ENCODE data around the gene DEPDC1B.
"Not testable (repeated sequence)": the region's sequence is repeated elsewhere in the genome, so short reads cannot be mapped to it uniquely, and the experiment has no call there.

The DEPDC1B gene

DNA sequence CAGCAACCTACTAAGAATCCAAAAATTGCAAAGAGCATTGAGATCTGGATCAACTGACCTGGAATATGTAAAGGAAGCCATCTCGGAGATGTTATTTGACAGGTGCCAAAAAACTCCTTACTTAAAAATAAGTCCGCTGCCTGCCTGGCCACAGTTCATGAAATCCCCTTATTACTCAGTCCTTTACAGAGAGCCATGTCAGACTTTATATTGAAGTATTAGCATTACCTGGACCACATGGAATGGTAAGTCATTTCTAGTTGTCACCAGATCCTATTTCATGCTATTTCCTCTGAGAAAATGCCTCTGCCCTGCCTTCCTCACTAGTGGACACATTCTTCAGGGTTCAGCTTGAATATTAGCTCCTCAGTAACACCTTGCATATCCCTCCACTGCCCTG lies 115.7 kb downstream of the DEPDC1B start:
- TF ChIP-seq, protein P1, sequence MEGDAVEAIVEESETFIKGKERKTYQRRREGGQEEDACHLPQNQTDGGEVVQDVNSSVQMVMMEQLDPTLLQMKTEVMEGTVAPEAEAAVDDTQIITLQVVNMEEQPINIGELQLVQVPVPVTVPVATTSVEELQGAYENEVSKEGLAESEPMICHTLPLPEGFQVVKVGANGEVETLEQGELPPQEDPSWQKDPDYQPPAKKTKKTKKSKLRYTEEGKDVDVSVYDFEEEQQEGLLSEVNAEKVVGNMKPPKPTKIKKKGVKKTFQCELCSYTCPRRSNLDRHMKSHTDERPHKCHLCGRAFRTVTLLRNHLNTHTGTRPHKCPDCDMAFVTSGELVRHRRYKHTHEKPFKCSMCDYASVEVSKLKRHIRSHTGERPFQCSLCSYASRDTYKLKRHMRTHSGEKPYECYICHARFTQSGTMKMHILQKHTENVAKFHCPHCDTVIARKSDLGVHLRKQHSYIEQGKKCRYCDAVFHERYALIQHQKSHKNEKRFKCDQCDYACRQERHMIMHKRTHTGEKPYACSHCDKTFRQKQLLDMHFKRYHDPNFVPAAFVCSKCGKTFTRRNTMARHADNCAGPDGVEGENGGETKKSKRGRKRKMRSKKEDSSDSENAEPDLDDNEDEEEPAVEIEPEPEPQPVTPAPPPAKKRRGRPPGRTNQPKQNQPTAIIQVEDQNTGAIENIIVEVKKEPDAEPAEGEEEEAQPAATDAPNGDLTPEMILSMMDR (IDR thresholded peaks at IDR 0.05; ENCODE audit: borderline replicate concordance, insufficient read depth, low read depth, low read length), result no peak
- no peak overlapping the region for H3K4me3 ChIP-seq (ENCODE audit: low read depth, low read length)

DNA sequence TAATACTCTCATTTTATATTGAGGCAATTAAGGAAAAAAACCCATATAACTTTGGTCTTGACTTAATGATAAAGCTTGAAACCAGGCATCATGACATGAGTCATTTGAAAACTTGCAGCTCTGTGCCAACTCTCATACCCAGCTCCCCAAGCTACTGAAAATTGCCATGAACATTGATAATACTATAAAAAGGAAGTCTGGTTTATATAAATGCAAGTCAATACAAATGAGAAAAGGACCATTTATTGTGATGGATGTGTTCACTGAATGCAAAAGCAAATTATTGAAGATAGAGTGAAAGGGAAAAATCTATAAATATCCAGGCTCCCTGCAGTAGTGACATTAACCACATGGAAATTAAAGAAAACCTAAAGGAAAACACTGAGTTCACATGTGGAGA lies 116.3 kb downstream of the DEPDC1B start:
- H3K4me3 ChIP-seq (ENCODE audit: low read depth, low read length), result no peak overlapping the region
- TF ChIP-seq, protein P1 (IDR thresholded peaks at IDR 0.05; ENCODE audit: borderline replicate concordance, insufficient read depth, low read depth, low read length), result no peak

DNA sequence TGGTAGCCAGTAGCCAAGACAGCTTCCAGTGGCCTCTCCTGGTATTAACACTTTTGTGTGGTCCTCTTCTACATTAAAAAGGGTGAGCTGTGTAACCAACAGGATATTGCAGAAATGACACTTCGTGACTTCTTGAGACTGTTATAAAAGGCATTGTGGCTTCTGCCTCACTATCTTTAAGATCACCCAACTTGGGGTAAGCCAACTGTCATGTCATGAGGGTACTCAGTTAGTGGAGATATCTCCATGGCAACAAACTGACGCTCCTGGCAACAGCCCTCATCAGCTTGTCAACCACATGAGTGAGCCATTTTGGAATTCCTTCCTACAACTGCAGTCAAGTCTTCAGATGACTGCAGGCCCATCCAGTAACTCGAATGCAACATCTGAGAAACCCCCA lies 121.7 kb downstream of the DEPDC1B start:
- TF ChIP-seq, protein P1 (IDR thresholded peaks at IDR 0.05; ENCODE audit: borderline replicate concordance, insufficient read depth, low read depth, low read length), result no peak
- H3K4me3 ChIP-seq (ENCODE audit: low read depth, low read length), result no peak overlapping the region

DNA sequence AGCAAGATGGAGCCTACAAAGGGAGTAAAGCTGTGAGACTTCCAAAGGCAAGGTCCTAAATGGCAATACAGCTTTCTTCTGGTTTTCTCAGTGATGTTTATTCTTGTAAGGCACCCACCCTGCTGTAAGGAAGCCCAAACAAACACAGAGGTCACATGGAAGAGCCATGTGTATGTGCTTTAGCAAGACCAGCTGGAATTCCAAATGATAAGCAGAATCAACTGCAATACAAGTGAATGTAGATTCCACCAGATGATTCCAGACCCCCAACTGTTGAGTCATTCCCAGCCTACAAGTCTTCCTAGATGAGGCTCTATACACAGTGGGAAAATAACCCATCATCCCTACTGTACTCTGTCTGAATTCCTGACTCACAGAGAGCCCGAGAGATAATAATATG lies 122.8 kb downstream of the DEPDC1B start:
- TF ChIP-seq, protein P1 (IDR thresholded peaks at IDR 0.05; ENCODE audit: borderline replicate concordance, insufficient read depth, low read depth, low read length), result no peak
- no peak overlapping the region for H3K4me3 ChIP-seq (ENCODE audit: low read depth, low read length)

DNA sequence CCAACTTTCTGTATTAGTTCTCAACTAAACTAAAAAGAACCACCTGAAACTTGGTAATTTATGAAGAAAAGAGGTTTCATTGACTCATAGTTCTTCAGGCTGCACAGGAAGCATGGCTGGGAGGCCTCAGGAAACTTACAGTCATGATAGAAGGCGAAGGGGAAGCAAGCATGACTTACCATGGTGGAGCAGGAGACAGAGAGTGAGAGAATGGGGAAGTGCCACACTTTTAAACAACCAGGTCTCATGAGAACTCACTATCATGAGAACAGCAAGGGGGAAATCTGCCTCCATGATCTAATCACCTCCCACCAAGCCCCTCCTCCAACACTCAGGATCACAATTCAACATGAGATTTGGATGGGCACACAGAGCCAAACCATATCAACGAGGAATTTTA lies 123.5 kb downstream of the DEPDC1B start:
- TF ChIP-seq, protein P1 (IDR thresholded peaks at IDR 0.05; ENCODE audit: borderline replicate concordance, insufficient read depth, low read depth, low read length), result no peak

DNA sequence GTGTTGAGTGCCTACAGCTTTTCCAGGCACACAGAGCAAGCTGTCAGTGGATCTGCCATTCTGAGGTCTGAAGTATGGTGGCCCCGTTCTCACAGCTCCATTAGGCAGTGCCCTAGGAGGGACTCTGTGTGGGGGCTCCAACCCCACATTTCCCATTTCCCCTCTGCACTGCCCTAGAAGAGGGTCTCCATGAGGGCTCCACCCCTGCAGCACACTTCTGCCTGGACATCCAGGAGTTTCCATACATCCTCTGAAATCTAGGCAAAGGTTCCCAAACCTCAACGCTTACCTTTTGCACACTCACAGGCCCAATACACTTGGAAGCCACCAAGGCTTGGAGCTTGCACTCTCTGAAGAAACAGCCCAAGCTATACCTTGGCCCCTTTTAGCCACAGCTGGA lies 131.3 kb downstream of the DEPDC1B start:
- TF ChIP-seq, protein P1 (IDR thresholded peaks at IDR 0.05; ENCODE audit: borderline replicate concordance, insufficient read depth, low read depth, low read length), result no peak
- no peak overlapping the region for H3K4me3 ChIP-seq (ENCODE audit: low read depth, low read length)

More for the DNA sequence above, 123.5 kb downstream of the DEPDC1B start:
- no peak overlapping the region for H3K4me3 ChIP-seq (ENCODE audit: low read depth, low read length)

DNA sequence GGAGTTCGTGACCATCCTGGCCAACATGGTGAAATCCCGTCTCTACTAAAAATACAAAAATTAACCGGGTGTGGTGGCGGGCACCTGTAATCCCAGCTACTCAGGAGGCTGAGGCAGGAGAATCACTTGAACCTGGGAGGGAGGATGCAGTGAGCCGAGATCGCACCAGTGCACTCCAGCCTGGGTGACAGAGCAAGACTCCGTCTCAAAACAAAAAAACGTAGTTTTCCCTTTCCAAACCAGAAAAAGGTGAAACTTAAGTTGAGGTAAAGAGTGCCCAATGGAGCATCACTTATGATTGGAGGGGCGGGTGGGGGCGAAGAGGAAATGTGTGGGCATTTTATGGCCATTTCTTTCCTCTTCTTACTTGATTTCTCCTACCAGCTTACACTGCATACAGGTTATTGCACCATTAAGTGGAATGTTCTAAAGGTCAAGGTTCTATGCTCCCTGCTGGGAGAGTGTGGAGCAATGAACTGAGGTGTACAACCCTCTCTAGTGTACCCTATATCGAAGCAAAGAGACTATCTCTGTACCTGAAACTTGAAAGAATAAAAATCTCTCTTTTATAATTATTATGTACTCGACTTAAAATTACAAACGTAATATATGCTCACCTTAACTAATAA lies 136.2 kb downstream of the DEPDC1B start:
- TF ChIP-seq, protein P1 (IDR thresholded peaks at IDR 0.05; ENCODE audit: borderline replicate concordance, insufficient read depth, low read depth, low read length), result no peak
- no peak overlapping the region for H3K4me3 ChIP-seq (ENCODE audit: low read depth, low read length)

DNA sequence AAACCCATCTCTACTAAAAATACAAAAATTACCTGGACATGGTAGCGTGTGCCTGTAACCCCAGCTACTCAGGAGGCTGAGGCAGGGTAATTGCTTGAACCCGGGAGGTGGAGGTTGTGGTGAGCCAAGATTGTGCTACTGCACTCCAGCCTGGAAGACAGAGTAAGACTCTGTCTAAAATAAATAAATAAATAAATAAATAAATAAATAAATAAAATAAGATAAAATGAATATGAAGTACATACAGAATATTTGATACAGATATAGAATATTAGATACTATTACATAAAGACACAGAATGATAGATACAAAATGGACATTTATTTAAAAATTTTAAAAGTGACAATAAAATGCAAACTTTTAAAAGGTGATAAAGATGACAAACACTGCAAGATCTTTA lies 146.7 kb downstream of the DEPDC1B start:
- not testable (repeated sequence) for H3K4me3 ChIP-seq (ENCODE audit: low read depth, low read length)
